Naive thymus-derived CD4-positive, alpha-beta T cell (primary cell): ENCODE data around the gene OR6Q1. TPM values are rescaled to one million over a fixed set of nuclear protein-coding genes. Genes with fewer than 3 reads are reported as not detected.

Experiments used
- ATAC-seq: fragments of 150-1000 bp; cut with Tn5 transposase; 2 replicates; pipeline ENCODE4 v1.10.0; 2021; ENCODE audit warnings: mild to moderate bottlenecking, moderate library complexity
- CTCF ChIA-PET: fragments of 350-600 bp; sonication (Branson Sonifier 250); formaldehyde crosslinking; loops from one replicate; lab custom pipeline; 2021; ENCODE audit warnings: antibody characterized with exemption; lab: Charles Lee
- POLR2A ChIA-PET: fragments of 350-600 bp; sonication (Branson Sonifier 250); formaldehyde crosslinking; loops from one replicate; lab custom pipeline; 2021; ENCODE audit warnings: antibody characterized with exemption, inconsistent platforms; lab: Charles Lee
- DNase-seq, 9 donors: peaks; one replicate each; pipeline versions ENCODE4 v3.0.0 to v3.0.0-alpha.2; 2020 to 2022; ENCODE audit warnings: mixed read lengths in 1 of 9
- H3K27ac ChIP-seq: one replicate; pipeline ENCODE4 v1.7.0; 2013; ENCODE audit warnings: mild to moderate bottlenecking, low read depth, low read length, moderate library complexity
- H3K27me3 ChIP-seq, 2 donors: one replicate each; pipeline ENCODE4 v1.7.0; 2013; ENCODE audit warnings: low read length in 2 of 2, mild to moderate bottlenecking in 2 of 2, moderate library complexity in 2 of 2; ENCODE audit not compliant: control insufficient read depth in 2 of 2, insufficient read depth in 2 of 2
- H3K36me3 ChIP-seq, 3 experiments: 1 replicate in 2 of 3; 2 replicates in 1 of 3; pipeline ENCODE4 v1.7.0; 2013; ENCODE audit warnings: low read length in 3 of 3, mild to moderate bottlenecking in 3 of 3, moderate library complexity in 1 of 3; ENCODE audit not compliant: insufficient read depth in 3 of 3, control insufficient read depth in 2 of 3
- H3K4me1 ChIP-seq, 2 donors: one replicate each; pipeline ENCODE4 v1.7.0; 2013; ENCODE audit warnings: low read length in 2 of 2, mild to moderate bottlenecking in 2 of 2, moderate library complexity in 1 of 2; ENCODE audit not compliant: control insufficient read depth in 2 of 2, insufficient read depth in 2 of 2
- H3K4me3 ChIP-seq: 2 replicates; pipeline ENCODE4 v1.7.0; 2013; ENCODE audit warnings: mild to moderate bottlenecking, low read length
- H3K9me3 ChIP-seq, 3 experiments: 1 replicate in 2 of 3; 2 replicates in 1 of 3; pipeline ENCODE4 v1.7.0; 2013; ENCODE audit warnings: low read length in 3 of 3; ENCODE audit not compliant: control insufficient read depth in 2 of 3
- H3K27ac Mint-ChIP-seq, 9 donors: one replicate each; pipeline ENCODE4 v1.8.0; 2020 to 2022; ENCODE audit warnings: mixed read lengths in 9 of 9, mild to moderate bottlenecking in 8 of 9, moderate library complexity in 5 of 9, inconsistent platforms in 2 of 9
- H3K27me3 Mint-ChIP-seq, 5 donors: one replicate each; pipeline ENCODE4 v1.8.0; 2021 to 2022; ENCODE audit warnings: mixed read lengths in 5 of 5, mild to moderate bottlenecking in 1 of 5
- H3K36me3 Mint-ChIP-seq, 5 donors: one replicate each; pipeline ENCODE4 v1.8.0; 2020 to 2022; ENCODE audit warnings: mixed read lengths in 5 of 5, mild to moderate bottlenecking in 3 of 5, inconsistent platforms in 1 of 5
- H3K4me1 Mint-ChIP-seq, 7 donors: one replicate each; pipeline ENCODE4 v1.8.0; 2020 to 2022; ENCODE audit warnings: mixed read lengths in 7 of 7, mild to moderate bottlenecking in 3 of 7, inconsistent platforms in 1 of 7
- H3K4me3 Mint-ChIP-seq, 10 donors: one replicate each; pipeline ENCODE4 v1.8.0; 2020 to 2022; ENCODE audit warnings: mild to moderate bottlenecking in 10 of 10, mixed read lengths in 10 of 10, moderate library complexity in 6 of 10, inconsistent platforms in 2 of 10
- H3K9me3 Mint-ChIP-seq, 11 donors: one replicate each; pipeline ENCODE4 v1.8.0; 2020 to 2022; ENCODE audit warnings: mixed read lengths in 11 of 11, mild to moderate bottlenecking in 4 of 11, inconsistent platforms in 1 of 11, moderate library complexity in 1 of 11
- intact Hi-C, 2 donors: fragments of 100-400 bp; cut with micrococcal nuclease; formaldehyde crosslinking; loops; one replicate each; pipeline ENCODE4 v1.15.1; 2023
- polyA plus RNA-seq, 2 donors: library from polyadenylated mRNA; unstranded; fragments of 300-500 nt; fragmentation: Illumina TruSeq; gene quantifications; one replicate each; pipeline ENCODE4 v1.2.3, GENCODE V29; 2021
- total RNA-seq, 6 experiments: library from RNA in 5 of 6; stranded (reverse) in 5 of 6; gene quantifications; 1 replicate in 5 of 6; 2 replicates in 1 of 6; pipeline ENCODE4 v1.2.3 and lab custom pipeline; 2021 to 2026

The OR6Q1 gene
- total and polyA plus RNA-seq, 7 experiments from 2014 or later: not detected

GRCh38 chr11:58055806-58056401 lies 25.2 kb downstream of the OR6Q1 start:
- ATAC-seq: no peak
- no peaks in the 10 kb centered on the region for H3K4me1 ChIP-seq
- ChIA-PET CTCF (no interaction called here), POLR2A (no interaction called here)
- H3K27me3 ChIP-seq: no peaks in the 10 kb centered on the region
- DNase-seq: no peak
- no peaks in the 10 kb centered on the region for H3K4me1 Mint-ChIP-seq
- no peaks in the 10 kb centered on the region for H3K36me3 Mint-ChIP-seq
- no peak overlapping the region for H3K27ac ChIP-seq
- H3K4me3 Mint-ChIP-seq: no peak overlapping the region
- H3K9me3 ChIP-seq: no peaks in the 10 kb centered on the region
- H3K27ac Mint-ChIP-seq: no peak overlapping the region
- H3K4me3 ChIP-seq: no peak overlapping the region
- H3K9me3 Mint-ChIP-seq: peaks cover 0 to 2% (median 0%) of the 10 kb centered on the region in 11 donors
- intact Hi-C loops: no loop called here
- H3K36me3 ChIP-seq: no peaks in the 10 kb centered on the region
- peaks cover 0 to 13% (median 8%) of the 10 kb centered on the region in 5 donors for H3K27me3 Mint-ChIP-seq

GRCh38 chr11:58057481-58057880 lies 26.7 kb downstream of the OR6Q1 start:
- no peaks in the 10 kb centered on the region for H3K9me3 ChIP-seq
- ChIA-PET POLR2A (no interaction called here), CTCF (no interaction called here)
- no peak overlapping the region for H3K4me3 ChIP-seq
- Mint-ChIP-seq H3K36me3 (no peaks in the 10 kb centered on the region), H3K27ac (no peak overlapping the region), H3K4me1 (no peaks in the 10 kb centered on the region), H3K9me3 (peaks cover 0 to 2% (median 0%) of the 10 kb centered on the region in 11 donors), H3K4me3 (no peak overlapping the region), H3K27me3 (peaks cover 0 to 17% (median 8%) of the 10 kb centered on the region in 5 donors)
- H3K27ac ChIP-seq: no peak overlapping the region
- DNase-seq (no peak), ATAC-seq (no peak)
- no peaks in the 10 kb centered on the region for H3K36me3 ChIP-seq
- intact Hi-C loops: no loop called here
- no peaks in the 10 kb centered on the region for H3K27me3 ChIP-seq
- no peaks in the 10 kb centered on the region for H3K4me1 ChIP-seq

- Histone ChIP-seq H3K27ac (no peak overlapping the region), H3K36me3 (no peaks in the 10 kb centered on the region), H3K4me3 (no peak overlapping the region), H3K4me1 (no peaks in the 10 kb centered on the region), H3K27me3 (no peaks in the 10 kb centered on the region), H3K9me3 (no peaks in the 10 kb centered on the region)
- no peaks in the 10 kb centered on the region for H3K4me1 Mint-ChIP-seq
- no peak for DNase-seq
- H3K4me3 Mint-ChIP-seq: no peak overlapping the region
- peaks cover 0 to 17% (median 8%) of the 10 kb centered on the region in 5 donors for H3K27me3 Mint-ChIP-seq
- ChIA-PET CTCF (no interaction called here), POLR2A (no interaction called here)
- peaks cover 0 to 2% (median 0%) of the 10 kb centered on the region in 11 donors for H3K9me3 Mint-ChIP-seq
- no peak overlapping the region for H3K27ac Mint-ChIP-seq
- intact Hi-C loops: no loop called here
- ATAC-seq: no peak
- no peaks in the 10 kb centered on the region for H3K36me3 Mint-ChIP-seq
Measured at GRCh38 chr11:58058276-58059006, 27.7 kb downstream of the OR6Q1 start.

GRCh38 chr11:58059007-58059350 lies 28.2 kb downstream of the OR6Q1 start:
- DNase-seq: no peak
- peaks cover 0 to 17% (median 8%) of the 10 kb centered on the region in 5 donors for H3K27me3 Mint-ChIP-seq
- Histone ChIP-seq H3K36me3 (no peaks in the 10 kb centered on the region), H3K27me3 (no peaks in the 10 kb centered on the region), H3K27ac (no peak overlapping the region), H3K4me1 (no peaks in the 10 kb centered on the region), H3K4me3 (no peak overlapping the region), H3K9me3 (no peaks in the 10 kb centered on the region)
- H3K9me3 Mint-ChIP-seq: peaks cover 0 to 2% (median 0%) of the 10 kb centered on the region in 11 donors
- no peaks in the 10 kb centered on the region for H3K36me3 Mint-ChIP-seq
- H3K4me1 Mint-ChIP-seq: no peaks in the 10 kb centered on the region
- H3K4me3 Mint-ChIP-seq: no peak overlapping the region
- intact Hi-C loops: no loop called here
- no peak for ATAC-seq
- ChIA-PET POLR2A (no interaction called here), CTCF (no interaction called here)
- no peak overlapping the region for H3K27ac Mint-ChIP-seq

- Mint-ChIP-seq H3K4me1 (no peaks in the 10 kb centered on the region), H3K4me3 (no peak overlapping the region), H3K36me3 (no peaks in the 10 kb centered on the region), H3K27me3 (peaks cover 0 to 17% (median 8%) of the 10 kb centered on the region in 5 donors), H3K27ac (no peak overlapping the region), H3K9me3 (peaks cover 0 to 2% (median 0%) of the 10 kb centered on the region in 11 donors)
- H3K4me1 ChIP-seq: no peaks in the 10 kb centered on the region
- H3K4me3 ChIP-seq: no peak overlapping the region
- CTCF ChIA-PET: no interaction called here
- DNase-seq: no peak
- H3K27ac ChIP-seq: no peak overlapping the region
- POLR2A ChIA-PET: no interaction called here
- H3K27me3 ChIP-seq: no peaks in the 10 kb centered on the region
- H3K36me3 ChIP-seq: no peaks in the 10 kb centered on the region
- intact Hi-C loops: no loop called here
- ATAC-seq: no peak
- no peaks in the 10 kb centered on the region for H3K9me3 ChIP-seq
Measured at GRCh38 chr11:58060535-58060934, 29.8 kb downstream of the OR6Q1 start.

GRCh38 chr11:58060939-58061672 lies 30.4 kb downstream of the OR6Q1 start:
- ChIA-PET POLR2A (no interaction called here), CTCF (no interaction called here)
- Histone ChIP-seq H3K4me3 (no peak overlapping the region), H3K27ac (no peak overlapping the region), H3K4me1 (no peaks in the 10 kb centered on the region), H3K27me3 (no peaks in the 10 kb centered on the region), H3K36me3 (no peaks in the 10 kb centered on the region), H3K9me3 (no peaks in the 10 kb centered on the region)
- Mint-ChIP-seq H3K36me3 (no peaks in the 10 kb centered on the region), H3K9me3 (peaks cover 0 to 2% (median 0%) of the 10 kb centered on the region in 11 donors), H3K27me3 (peaks cover 0 to 17% (median 8%) of the 10 kb centered on the region in 5 donors), H3K27ac (no peak overlapping the region), H3K4me1 (no peaks in the 10 kb centered on the region), H3K4me3 (no peak overlapping the region)
- ATAC-seq (no peak), DNase-seq (no peak)
- intact Hi-C loops: no loop called here
